Astrocyte of the cerebellum (primary cell): ENCODE results near the gene CLMP.

ENCODE experiments used
- DNase-seq: peaks from one replicate; pipeline ENCODE4 v3.0.0-alpha.2; 2011; ENCODE audit warnings: low read depth
- H3K4me3 ChIP-seq: 2 replicates; pipeline ENCODE4 v1.5.1; 2011; ENCODE audit warnings: mild to moderate bottlenecking, low read depth, low read length, moderate library complexity
- in situ Hi-C: cut with HindIII; loops from 2 replicates; pipeline ENCODE4 v1.10.0; 2017; ENCODE audit warnings: low sequenced_read_pairs
- TF ChIP-seq, protein P1 (sequence below): IDR thresholded peaks from 2 replicates; pipeline ENCODE4 v1.5.1; 2012; ENCODE audit warnings: low read length, low read depth, moderate library complexity, mild to moderate bottlenecking; ENCODE audit errors: missing control alignments

Gene CLMP

GRCh38 chr11:123168241-123168640 lies 26.8 kb downstream of the CLMP start:
- TF ChIP-seq, protein P1, sequence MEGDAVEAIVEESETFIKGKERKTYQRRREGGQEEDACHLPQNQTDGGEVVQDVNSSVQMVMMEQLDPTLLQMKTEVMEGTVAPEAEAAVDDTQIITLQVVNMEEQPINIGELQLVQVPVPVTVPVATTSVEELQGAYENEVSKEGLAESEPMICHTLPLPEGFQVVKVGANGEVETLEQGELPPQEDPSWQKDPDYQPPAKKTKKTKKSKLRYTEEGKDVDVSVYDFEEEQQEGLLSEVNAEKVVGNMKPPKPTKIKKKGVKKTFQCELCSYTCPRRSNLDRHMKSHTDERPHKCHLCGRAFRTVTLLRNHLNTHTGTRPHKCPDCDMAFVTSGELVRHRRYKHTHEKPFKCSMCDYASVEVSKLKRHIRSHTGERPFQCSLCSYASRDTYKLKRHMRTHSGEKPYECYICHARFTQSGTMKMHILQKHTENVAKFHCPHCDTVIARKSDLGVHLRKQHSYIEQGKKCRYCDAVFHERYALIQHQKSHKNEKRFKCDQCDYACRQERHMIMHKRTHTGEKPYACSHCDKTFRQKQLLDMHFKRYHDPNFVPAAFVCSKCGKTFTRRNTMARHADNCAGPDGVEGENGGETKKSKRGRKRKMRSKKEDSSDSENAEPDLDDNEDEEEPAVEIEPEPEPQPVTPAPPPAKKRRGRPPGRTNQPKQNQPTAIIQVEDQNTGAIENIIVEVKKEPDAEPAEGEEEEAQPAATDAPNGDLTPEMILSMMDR: no peak
- in situ Hi-C loops: no loop called here
- H3K4me3 ChIP-seq: no peak overlapping the region
- DNase-seq: no peak

DNA sequence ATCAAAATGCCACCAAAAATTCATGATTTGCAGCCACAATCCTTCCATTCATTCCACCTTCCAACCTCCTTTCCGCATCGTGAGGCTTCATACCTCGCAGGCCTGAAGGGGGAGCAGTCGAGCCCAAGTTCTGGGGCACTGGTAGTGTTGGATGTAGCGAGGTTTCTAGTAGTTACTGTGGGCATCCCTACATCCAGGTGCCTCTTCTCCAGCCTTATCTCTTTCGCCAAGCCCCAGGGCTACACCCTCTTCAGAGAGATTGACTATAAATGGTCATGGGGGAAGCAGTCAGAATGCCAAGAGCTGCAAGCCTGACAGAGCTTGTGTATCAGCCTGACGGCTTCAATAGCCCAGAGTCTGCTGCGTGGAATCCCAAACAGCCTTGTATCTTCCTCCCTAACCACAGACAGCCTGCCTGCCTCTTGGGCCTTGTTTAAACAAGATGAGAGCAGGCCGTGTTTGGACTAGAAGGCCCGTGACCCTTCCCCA lies 28.9 kb downstream of the CLMP start:
- TF ChIP-seq, protein P1: peak; percentile 68
- no peak for DNase-seq
- no peak overlapping the region for H3K4me3 ChIP-seq
- in situ Hi-C loops: no loop called here

DNA sequence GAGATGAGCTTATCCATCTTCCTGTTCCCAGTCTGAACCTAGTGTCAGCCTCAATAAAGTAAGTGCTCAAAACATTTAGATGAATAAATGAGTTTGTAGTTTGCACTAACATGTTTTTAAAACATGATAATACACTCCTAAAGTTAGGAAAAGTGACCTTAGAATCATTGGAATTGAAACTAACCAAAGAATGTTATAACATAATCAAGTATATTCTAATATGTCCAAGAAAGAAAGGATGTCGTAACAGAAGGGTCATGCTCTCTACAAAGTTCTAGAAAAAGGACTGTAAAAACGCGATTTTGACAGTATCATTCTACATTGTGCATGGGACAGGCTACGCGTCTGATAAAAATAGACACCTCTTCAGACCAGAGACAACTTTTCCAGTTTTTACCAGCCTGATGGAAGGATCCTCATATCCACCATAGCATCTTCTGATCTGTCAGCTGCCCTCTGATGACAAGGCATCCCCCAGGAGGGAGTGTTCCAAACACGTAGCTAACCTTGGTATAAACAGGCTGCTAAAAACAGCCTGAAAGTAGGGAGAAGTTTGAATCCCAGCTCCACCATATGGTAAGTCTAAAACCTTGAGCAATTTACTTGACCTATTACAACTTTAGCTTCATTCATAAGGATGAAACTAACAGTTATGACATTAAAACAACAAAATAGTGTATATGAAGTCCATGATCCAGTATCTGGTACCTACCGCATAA lies 30.2 kb downstream of the CLMP start:
- in situ Hi-C loops: no loop called here
- TF ChIP-seq, protein P1: no peak
- H3K4me3 ChIP-seq: no peak overlapping the region
- no peak for DNase-seq

DNA sequence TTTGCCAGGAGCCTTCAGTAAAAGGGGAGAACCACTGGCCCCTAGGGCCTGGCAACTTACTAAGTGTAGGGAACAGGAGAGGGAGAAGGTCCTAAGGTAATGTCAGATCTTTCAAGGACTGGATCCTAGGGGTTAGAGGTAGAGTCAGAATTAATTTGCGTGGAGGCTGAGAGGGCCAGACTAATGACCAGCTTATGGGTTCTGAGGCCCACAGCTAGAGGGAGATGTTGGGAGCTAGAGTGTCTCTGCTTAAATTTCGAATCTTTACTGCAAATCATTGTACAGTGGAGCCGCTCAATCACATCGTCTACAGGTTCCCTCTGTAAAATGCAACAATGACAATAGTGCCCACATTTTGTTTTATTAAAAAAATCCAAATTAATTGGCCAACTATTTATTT lies 31.4 kb downstream of the CLMP start:
- DNase-seq: no peak

DNA sequence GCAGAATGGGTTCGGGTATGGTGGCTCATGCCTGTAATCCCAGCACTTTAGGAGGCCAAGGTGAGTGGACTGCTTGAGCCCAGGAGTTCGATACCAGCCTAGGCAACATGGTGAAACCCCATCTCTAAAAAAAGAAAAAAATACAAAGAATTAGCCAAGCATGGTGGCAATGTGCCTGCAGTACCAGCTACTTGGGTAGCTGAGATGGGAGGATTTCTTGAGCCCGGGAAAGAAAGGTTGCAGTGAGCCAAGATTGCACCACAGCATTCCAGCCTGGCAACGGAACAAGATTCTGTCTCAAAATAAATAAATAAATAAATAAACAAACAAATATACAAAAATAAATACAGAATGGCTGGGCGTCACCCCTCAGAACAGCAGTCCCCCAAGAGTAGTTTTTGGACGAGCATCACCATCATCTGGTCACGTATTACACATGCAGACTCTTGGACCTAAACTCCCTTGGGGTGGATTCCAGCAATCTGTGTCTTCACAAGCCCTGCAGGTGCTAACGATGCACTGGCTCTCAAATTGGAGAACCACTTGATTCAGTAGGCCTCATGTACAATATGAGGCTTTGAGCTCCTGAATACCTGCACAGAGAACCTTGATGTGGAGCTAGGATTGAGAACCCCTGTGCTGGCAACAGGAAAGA lies 33.5 kb downstream of the CLMP start:
- no peak overlapping the region for H3K4me3 ChIP-seq

More for the DNA sequence above, 31.4 kb downstream of the CLMP start:
- no peak overlapping the region for H3K4me3 ChIP-seq
- in situ Hi-C loops: no loop called here
- TF ChIP-seq, protein P1: peak; percentile 26

GRCh38 chr11:123159183-123159857 lies 35.7 kb downstream of the CLMP start:
- TF ChIP-seq, protein P1: no peak
- in situ Hi-C loops: no loop called here
- no peak for DNase-seq
- H3K4me3 ChIP-seq: no peak overlapping the region

More for the DNA sequence above, 33.5 kb downstream of the CLMP start:
- in situ Hi-C loops: no loop called here
- TF ChIP-seq, protein P1: no peak
- no peak for DNase-seq
